ENCODE measurements around the gene PAX2. TPM values are rescaled to one million over a fixed set of nuclear protein-coding genes. Genes with fewer than 3 reads are reported as not detected.

Gene PAX2
- polyA plus RNA-seq, 1 experiment: not detected

- no peak for DNase-seq (ENCODE audit: low read depth)
- Histone ChIP-seq H3K36me3 (ENCODE audit: control insufficient read depth, insufficient read depth, low read length) (no peaks in the 10 kb centered on the region), H3K4me3 (ENCODE audit: low read depth, low read length) (no peak overlapping the region), H3K27me3 (ENCODE audit: control insufficient read depth, insufficient read depth, low read length) (peaks cover 62% of the 10 kb centered on the region)
- CTCF ChIA-PET: interaction anchor here (0.7 to 2.2 kb wide), 24 partner anchors 9 to 223 kb away, joined by 3 to 13 read pairs (median 3); partner anchors contain the start of gene HIF1AN
- TF ChIP-seq CTCF (IDR thresholded peaks at IDR 0.05; ENCODE audit: insufficient read depth, low read depth, low read length): peak; percentile 73
- POLR2A ChIA-PET: no interaction called here
Measured at GRCh38 chr10:100743626-100744135, 1.7 kb upstream of the PAX2 start.

- Histone ChIP-seq H3K4me3 (ENCODE audit: low read depth, low read length) (no peak overlapping the region), H3K36me3 (ENCODE audit: control insufficient read depth, insufficient read depth, low read length) (no peaks in the 10 kb centered on the region), H3K27me3 (ENCODE audit: control insufficient read depth, insufficient read depth, low read length) (peaks cover 63% of the 10 kb centered on the region)
- ChIA-PET CTCF (interaction anchor here (0.8 to 2.2 kb wide), 15 partner anchors 9 to 224 kb away, joined by 3 to 13 read pairs (median 3); partner anchors contain the start of gene HIF1AN), POLR2A (interaction anchor here (0.7 kb wide), 1 partner anchor 208 kb away, joined by 5 read pairs; the partner anchor contains the start of gene HIF1AN)
- no peak for DNase-seq (ENCODE audit: low read depth)
- no peak for TF ChIP-seq CTCF (IDR thresholded peaks at IDR 0.05; ENCODE audit: insufficient read depth, low read depth, low read length)
Measured at GRCh38 chr10:100744136-100744986, 1.0 kb upstream of the PAX2 start.

DNA sequence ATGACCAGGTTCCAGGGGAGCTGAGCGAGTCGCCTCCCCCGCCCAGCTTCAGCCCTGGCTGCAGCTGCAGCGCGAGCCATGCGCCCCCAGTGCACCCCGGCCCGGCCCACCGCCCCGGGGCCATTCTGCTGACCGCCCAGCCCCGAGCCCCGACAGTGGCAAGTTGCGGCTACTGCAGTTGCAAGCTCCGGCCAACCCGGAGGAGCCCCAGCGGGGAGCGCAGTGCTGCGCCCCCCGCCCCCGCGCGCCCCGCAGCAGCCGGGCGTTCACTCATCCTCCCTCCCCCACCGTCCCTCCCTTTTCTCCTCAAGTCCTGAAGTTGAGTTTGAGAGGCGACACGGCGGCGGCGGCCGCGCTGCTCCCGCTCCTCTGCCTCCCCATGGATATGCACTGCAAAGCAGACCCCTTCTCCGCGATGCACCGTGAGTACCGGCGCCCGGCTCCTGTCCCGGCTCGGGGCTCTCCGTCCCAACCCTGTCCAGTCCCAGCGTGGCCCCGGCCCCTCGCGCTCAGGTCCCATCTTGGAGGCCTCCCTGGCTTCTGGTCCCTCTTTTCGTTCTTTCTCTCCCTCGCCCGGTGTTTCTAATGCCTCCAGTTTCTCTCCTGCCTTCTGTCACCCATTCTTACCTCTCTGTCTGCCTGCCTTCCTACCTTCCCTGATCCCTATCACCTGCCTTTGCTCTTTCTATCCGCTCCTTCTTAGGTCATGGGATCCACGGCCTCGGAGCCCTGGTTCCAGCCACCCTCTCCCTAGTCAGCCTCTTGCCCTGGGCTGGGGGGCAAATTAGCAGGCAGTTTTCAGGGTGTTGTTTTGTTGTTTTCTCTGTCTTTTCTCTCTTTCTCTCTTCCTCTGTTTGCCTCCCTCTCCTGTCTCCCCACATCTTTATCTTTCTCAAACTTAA, 751 bp downstream of the PAX2 start:
- no peak for TF ChIP-seq CTCF (IDR thresholded peaks at IDR 0.05; ENCODE audit: insufficient read depth, low read depth, low read length)
- ChIA-PET POLR2A (no interaction called here), CTCF (interaction anchor here (0.6 kb wide), 1 partner anchor 317 kb away, joined by 3 read pairs; no protein-coding TSS in a partner anchor)
- no peak for DNase-seq (ENCODE audit: low read depth)
- no peak overlapping the region for H3K4me3 ChIP-seq (ENCODE audit: low read depth, low read length)
- peaks cover 69% of the 10 kb centered on the region for H3K27me3 ChIP-seq (ENCODE audit: control insufficient read depth, insufficient read depth, low read length)
- H3K36me3 ChIP-seq (ENCODE audit: control insufficient read depth, insufficient read depth, low read length): no peaks in the 10 kb centered on the region

GRCh38 chr10:100746784-100747455, 1.5 kb downstream of the PAX2 start:
- POLR2A ChIA-PET: interaction anchor here (0.6 kb wide), 2 partner anchors 14 to 41 kb away, joined by 6 to 7 read pairs; no protein-coding TSS in a partner anchor
- no peak for DNase-seq (ENCODE audit: low read depth)
- Histone ChIP-seq H3K4me3 (ENCODE audit: low read depth, low read length) (no peak overlapping the region), H3K36me3 (ENCODE audit: control insufficient read depth, insufficient read depth, low read length) (no peaks in the 10 kb centered on the region), H3K27me3 (ENCODE audit: control insufficient read depth, insufficient read depth, low read length) (peaks cover 69% of the 10 kb centered on the region)
- CTCF ChIA-PET: no interaction called here
- no peak for TF ChIP-seq CTCF (IDR thresholded peaks at IDR 0.05; ENCODE audit: insufficient read depth, low read depth, low read length)

Measured in BJ (cell line).